RWPE2 (cell line): ENCODE results near the gene CDK14.

Experiments
- ATAC-seq: fragments of 200-7000 bp; cut with Tn5 transposase; 3 replicates; pipeline ENCODE4 v1.9.1; 2021; ENCODE audit warnings: low read depth
- DNase-seq: peaks from one replicate; pipeline ENCODE4 v3.0.0-alpha.2; 2020; ENCODE audit warnings: low spot score
- H3K27ac ChIP-seq: fragments of 450-650 bp; 2 replicates; pipeline ENCODE4 v1.5.1; 2017; ENCODE audit warnings: mild to moderate bottlenecking; ENCODE audit not compliant: poor library complexity, severe bottlenecking
- H3K27me3 ChIP-seq: fragments of 250-450 bp; sonication (Bioruptor Pico); 2 replicates; pipeline ENCODE4 v1.5.1; 2021; ENCODE audit warnings: mild to moderate bottlenecking, moderate library complexity; ENCODE audit not compliant: insufficient read depth, poor library complexity, severe bottlenecking
- H3K36me3 ChIP-seq: fragments of 250-450 bp; sonication (Bioruptor Pico); 2 replicates; pipeline ENCODE4 v1.5.1; 2020; ENCODE audit warnings: low read depth, mild to moderate bottlenecking, moderate library complexity
- H3K4me1 ChIP-seq: fragments of 250-450 bp; sonication (Bioruptor Pico); 2 replicates; pipeline ENCODE4 v1.5.1; 2021; ENCODE audit warnings: mild to moderate bottlenecking, moderate library complexity; ENCODE audit not compliant: insufficient read depth, poor library complexity, severe bottlenecking
- H3K4me3 ChIP-seq: fragments of 250-450 bp; sonication (Bioruptor Pico); 2 replicates; pipeline ENCODE4 v1.5.1; 2021; ENCODE audit warnings: mild to moderate bottlenecking, moderate library complexity; ENCODE audit not compliant: severe bottlenecking
- H3K9me3 ChIP-seq: fragments of 250-450 bp; sonication (Bioruptor Pico); 2 replicates; pipeline ENCODE4 v1.5.1; 2021; ENCODE audit warnings: mild to moderate bottlenecking, moderate library complexity; ENCODE audit not compliant: severe bottlenecking
- TF ChIP-seq, protein P1 (sequence below): fragments of 450-650 bp; IDR thresholded peaks from one replicate; pipeline ENCODE4 v1.5.1; 2017; ENCODE audit warnings: mild to moderate bottlenecking, moderate library complexity; ENCODE audit not compliant: poor library complexity, severe bottlenecking

The CDK14 gene

DNA sequence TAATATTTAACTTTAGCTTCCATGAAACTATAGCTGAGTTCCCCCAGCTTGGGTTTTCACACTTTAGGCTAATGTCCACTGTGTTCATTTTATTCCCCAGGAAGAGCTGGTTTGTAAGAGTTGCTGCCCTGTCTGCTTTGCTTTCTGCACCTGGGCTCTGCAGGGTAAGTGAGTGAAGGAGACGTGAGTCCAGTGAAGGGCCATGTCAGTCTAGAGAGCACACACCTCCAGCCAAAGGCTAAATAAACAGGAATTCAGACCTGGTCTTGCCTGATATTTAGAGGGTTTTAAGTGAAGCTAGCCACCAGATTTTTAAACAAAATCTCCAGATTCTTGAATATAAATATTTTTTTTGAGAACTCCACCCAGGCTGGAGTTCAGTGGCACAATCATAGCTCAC is 643.7 kb downstream of the CDK14 start:
- no peak for DNase-seq
- Histone ChIP-seq H3K27ac (peak overlapping the region; percentile 9), H3K4me3 (no peak overlapping the region), H3K27me3 (no peaks in the 10 kb centered on the region), H3K4me1 (peaks cover 3% of the 10 kb centered on the region), H3K36me3 (no peaks in the 10 kb centered on the region), H3K9me3 (no peaks in the 10 kb centered on the region)
- TF ChIP-seq, protein P1, sequence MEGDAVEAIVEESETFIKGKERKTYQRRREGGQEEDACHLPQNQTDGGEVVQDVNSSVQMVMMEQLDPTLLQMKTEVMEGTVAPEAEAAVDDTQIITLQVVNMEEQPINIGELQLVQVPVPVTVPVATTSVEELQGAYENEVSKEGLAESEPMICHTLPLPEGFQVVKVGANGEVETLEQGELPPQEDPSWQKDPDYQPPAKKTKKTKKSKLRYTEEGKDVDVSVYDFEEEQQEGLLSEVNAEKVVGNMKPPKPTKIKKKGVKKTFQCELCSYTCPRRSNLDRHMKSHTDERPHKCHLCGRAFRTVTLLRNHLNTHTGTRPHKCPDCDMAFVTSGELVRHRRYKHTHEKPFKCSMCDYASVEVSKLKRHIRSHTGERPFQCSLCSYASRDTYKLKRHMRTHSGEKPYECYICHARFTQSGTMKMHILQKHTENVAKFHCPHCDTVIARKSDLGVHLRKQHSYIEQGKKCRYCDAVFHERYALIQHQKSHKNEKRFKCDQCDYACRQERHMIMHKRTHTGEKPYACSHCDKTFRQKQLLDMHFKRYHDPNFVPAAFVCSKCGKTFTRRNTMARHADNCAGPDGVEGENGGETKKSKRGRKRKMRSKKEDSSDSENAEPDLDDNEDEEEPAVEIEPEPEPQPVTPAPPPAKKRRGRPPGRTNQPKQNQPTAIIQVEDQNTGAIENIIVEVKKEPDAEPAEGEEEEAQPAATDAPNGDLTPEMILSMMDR: no peak
- ATAC-seq: no peak

DNA sequence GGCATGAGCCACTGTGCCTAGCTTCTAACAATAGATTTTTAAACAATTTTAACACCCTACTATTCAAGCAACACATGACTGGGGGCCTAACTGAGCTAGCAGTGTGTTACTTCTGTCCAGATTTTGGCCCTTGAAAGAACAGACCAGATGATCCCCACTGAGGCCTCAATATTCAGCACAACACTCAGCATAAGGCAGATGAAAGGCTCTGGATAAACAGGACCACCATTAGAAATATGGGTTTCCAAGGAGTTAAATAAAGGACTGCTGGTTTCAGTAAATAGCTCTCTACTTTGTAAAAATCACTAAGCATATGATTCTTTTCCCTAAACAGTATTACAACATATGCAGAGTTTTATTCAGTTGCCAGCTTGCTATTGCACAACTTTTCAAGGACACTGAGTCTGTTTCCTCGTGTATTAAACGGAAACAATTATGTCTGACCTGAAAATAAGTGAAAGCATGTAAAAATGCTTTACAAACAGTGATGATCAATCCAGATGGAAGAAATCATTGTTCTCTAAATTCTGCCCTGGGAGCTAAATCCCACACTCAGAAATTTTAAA is 644.3 kb downstream of the CDK14 start:
- H3K27ac ChIP-seq: no peak overlapping the region
- H3K27me3 ChIP-seq: no peaks in the 10 kb centered on the region
- TF ChIP-seq, protein P1: no peak
- DNase-seq (no peak), ATAC-seq (no peak)
- no peak overlapping the region for H3K4me3 ChIP-seq
- no peaks in the 10 kb centered on the region for H3K36me3 ChIP-seq
- peaks cover 3% of the 10 kb centered on the region for H3K4me1 ChIP-seq
- H3K9me3 ChIP-seq: no peaks in the 10 kb centered on the region

DNA sequence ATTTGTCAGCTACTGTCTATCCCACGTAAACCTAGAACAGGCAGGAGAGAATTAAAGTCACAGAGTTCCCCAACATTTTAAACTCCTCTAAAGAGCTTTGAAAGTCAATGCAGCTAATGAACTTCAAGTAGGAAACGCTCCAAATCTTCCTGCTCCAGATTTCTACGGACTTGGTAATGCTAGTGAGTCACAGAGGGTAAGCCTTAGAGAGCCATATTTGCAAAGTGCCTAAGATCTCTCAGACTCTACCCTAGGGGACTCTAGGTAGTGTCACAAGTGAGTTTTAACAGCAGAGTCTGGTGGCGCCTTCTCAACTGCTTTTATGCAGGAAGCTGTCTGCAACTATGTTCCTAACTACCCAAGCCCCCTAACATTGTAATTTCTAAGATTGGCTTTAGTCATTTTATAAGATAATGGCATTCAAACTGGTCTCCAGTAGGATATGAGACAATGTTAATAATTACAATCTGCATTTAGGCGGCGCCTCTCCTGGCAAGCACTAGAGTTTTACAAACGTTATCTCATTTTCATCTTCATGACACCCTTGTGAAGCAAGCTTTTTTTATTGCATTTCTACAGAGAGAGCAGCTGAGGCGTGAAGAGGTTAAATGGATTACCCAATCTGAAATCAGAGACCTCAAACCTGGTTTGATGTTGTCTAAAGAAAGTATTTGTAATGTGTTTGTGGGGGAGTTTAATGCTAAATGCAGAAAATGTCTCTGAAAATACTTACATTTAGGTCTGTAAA is 646.1 kb downstream of the CDK14 start:
- DNase-seq (no peak), ATAC-seq (no peak)

DNA sequence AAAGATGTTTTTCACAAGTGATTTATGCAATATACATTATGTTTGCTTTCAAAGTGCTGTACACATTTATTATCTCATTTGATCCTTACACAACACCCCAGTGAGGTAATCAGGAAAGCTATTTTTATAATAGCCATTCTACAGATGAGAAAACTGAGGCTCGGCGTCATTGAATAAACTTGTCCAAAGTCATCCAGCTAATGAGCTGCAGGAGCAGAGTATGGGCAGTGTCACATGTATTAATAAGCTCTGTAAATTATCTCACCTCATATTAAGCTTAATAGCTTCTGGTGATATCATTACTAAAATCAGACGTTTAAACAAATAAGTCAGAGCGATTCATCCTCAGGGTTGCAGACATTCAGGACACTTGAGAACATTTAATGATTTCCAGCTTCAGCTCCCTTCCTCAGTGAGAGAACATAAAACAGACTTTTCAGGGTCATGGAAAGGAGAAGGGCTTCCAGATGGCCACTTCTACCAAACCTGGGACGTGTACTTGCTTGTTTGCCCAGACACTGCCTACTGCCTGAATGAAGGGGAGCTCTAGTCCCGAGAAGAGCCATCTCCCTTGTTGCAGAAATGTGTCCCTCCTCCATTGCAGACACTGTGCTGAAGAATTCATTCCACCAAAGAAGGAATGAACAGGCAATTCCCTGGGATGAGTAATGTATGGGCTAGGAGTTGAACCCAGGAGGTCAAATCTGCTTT is 647.6 kb downstream of the CDK14 start:
- TF ChIP-seq, protein P1: no peak
- Histone ChIP-seq H3K27me3 (no peaks in the 10 kb centered on the region), H3K36me3 (no peaks in the 10 kb centered on the region), H3K4me1 (peaks cover 4% of the 10 kb centered on the region), H3K4me3 (no peak overlapping the region), H3K9me3 (no peaks in the 10 kb centered on the region), H3K27ac (peak overlapping the region; percentile 8)
- DNase-seq (no peak), ATAC-seq (no peak; the same call in 2 of the 3 replicates)

More for the DNA sequence above, 646.1 kb downstream of the CDK14 start:
- Histone ChIP-seq H3K36me3 (no peaks in the 10 kb centered on the region), H3K9me3 (no peaks in the 10 kb centered on the region), H3K4me1 (peaks cover 3% of the 10 kb centered on the region), H3K4me3 (no peak overlapping the region), H3K27me3 (no peaks in the 10 kb centered on the region), H3K27ac (no peak overlapping the region)
- TF ChIP-seq, protein P1: no peak

DNA sequence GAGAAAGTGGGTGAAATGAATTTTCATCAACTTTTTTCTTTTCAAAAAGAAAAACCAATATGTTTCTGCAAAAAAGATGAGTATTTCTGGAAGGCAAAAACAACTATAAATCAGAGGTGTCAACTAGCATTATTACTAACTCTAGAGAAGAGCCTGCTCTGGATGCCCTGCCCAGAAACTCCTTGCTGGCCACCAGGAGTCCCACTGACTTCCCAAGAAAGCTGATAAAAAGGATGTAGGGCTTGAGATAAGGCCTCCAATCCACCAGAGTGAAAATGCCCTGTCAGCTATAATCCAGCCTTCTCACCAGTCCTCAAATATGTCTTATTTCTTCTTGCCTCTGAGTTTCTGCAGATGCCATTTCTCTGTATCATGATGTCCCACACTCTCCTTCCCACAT is 651.4 kb downstream of the CDK14 start:
- no peak for ATAC-seq
- TF ChIP-seq, protein P1: no peak
- peaks cover 19% of the 10 kb centered on the region for H3K4me1 ChIP-seq
- no peak overlapping the region for H3K4me3 ChIP-seq
- H3K27ac ChIP-seq: no peak overlapping the region
- no peaks in the 10 kb centered on the region for H3K27me3 ChIP-seq
- no peak for DNase-seq
- no peaks in the 10 kb centered on the region for H3K9me3 ChIP-seq
- no peaks in the 10 kb centered on the region for H3K36me3 ChIP-seq
